Activated CD8-positive, alpha-beta memory T cell treated with anti-CD3 and anti-CD28 coated beads, Interleukin-2, amount 50 U/mL, for 4 hours (primary cell): ENCODE data around the gene CHAT.

Experiments
- DNase-seq: peaks from one replicate; pipeline ENCODE4 v3.0.0-alpha.2; 2020

Gene CHAT

DNA sequence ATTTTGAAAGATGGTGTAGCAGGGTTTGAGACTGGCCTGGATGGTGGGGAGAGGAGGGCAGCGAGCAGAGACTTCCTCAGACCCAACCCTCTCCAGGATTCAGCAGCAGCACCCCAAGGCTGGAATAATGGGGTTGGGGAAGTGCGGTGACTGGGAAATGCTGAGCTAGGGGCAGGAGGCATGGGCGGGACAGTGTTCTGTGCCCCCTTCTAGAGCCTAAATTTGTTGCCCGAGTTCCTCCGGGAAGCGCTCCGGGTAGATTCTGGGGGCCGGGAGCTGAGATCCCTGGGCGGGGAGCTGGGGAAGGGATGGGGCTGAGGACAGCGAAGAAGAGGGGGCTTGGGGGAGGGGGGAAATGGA is at the start of gene CHAT:
Gene CHAT (plus strand): TSS at position 156 of the 360 bp plus-strand sequence. CDS start 153 bp downstream, at position 309.
- DNase-seq, result no peak

DNA sequence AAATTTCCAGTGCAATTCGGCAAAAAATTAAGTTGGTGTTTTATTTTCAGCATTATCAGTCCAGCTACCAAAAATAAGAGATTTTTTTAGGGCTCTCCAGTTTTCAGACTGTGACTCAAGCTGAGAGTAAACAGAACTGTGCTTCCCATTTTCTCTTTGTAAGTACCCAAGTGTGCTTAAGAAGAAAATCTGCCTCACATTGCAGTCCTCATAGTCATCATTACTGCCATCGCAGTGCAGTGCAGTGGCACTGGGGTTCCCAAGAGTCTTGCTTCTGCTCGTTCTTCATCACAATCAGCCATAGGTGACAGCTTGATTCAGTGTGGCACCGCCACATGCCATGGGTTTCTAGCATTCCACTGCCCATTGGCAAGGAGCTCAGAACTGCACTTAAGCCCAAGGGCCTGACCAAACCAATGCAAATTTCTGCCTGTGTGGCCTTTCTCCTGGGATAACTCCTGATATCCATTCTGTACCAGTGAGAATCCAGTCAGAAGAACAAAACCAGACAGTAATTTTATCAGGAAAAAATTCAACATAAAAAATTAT is 49.3 kb upstream of the CHAT start:
- no peak for DNase-seq

DNA sequence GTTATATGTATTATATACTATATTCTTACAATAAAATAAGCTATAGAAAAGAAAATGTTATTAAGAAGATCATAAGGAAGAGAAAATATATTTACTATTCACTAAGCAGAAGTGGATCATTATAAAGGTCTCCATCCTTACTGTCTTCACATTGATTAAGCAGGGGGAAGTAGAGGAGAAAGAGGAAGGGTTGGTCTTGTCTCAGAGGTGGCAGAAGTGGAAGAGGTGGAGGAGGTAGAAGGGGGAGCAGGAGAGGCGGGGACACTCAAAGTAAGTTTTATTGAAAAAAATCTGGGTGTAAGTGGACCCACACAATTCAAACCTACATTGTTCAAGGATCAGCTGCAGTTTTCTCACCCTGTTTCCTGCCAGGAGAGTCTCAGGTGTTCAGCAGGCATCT is 46.0 kb upstream of the CHAT start:
- DNase-seq, result no peak

DNA sequence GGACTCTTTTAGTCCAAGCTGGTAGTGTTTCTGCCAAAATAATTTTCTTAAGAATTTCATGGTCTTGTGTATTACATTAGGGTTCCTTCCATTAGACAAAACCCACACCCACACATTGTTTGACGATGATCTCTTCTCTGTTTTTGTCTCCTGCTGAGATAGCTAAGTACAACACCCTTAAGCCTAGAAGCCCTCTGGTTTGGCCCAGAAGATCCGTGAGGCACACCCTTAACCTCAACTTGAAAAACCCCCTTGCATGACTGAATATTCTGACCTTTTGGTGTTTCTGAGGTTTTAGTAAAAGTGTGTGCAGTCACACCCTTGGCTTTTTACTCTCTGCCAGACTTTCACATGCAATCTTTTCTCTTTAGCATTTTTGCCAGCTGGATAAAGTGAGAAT is 45.6 kb upstream of the CHAT start:
- DNase-seq, result no peak

DNA sequence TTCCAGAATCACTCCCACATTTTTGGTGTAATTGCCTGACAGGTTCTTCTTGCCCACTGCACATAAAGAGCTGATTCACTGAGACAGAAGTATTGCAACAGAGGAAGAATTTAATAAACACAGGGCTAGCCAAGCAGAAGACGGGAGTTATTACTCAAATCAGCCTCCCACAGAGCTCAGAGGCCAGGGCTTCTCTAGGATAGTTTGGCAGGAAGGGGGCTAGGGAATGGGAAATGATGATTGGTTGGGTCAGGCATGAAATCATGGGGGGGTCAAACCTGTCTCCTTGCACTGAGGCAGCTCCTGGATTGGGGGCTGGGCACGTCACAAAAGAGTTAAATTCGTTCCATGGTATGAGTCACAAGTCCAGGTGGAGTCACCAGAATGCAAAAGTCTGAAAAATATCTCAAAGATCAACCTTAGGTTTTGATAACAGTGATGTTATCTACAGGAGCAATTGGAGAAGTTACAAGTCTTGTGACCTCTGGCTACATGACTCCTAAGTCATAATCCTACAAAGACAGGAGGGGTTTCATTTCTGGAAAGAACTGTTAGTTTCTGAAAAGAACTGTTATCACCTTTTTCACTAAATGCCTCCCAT is 44.7 kb upstream of the CHAT start:
- DNase-seq, result no peak

DNA sequence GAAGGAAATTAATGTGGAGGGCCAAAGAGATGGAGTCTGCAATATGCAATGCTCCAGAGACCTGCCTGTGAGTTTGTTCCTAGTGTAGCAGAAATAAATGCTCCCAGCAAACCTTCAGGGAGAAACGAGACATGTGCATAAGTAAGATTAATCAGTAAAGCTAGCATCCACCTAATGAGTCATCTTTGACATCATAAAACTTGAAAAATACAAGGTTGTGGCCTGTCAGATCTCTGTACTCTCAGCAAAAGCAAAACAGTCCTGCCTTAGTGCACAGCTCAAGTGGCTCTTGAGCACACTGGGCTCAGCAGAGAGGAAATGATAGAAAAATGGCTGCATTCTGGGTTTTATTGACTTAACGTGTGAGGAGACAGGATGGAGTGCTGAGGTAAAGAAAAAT is 42.4 kb upstream of the CHAT start:
- DNase-seq, result no peak

DNA sequence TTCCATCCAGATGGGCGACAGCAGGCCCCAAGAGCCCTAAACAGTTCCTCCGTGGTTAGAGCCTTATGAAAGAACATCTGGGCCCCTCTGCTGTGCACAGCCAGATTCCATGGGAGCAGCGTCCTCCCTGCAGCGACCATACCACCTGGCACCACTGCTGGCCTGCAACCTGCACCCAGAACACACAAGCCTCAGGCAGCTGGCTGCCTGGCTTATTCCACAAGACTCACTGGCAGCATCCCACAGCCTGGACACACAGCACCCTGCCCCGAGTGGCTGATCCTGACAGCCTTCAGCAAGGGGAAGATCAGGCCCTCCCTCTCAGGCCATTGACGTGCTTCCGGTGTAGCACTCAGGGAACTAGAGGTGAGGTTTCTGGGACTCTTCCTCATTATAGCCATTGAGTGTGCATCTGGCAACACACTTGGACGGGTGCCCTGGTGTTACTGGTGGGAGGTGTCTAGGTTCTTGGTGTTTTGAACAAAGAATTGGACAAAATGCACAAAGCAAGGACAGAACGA is 41.2 kb upstream of the CHAT start:
- DNase-seq, result no peak

DNA sequence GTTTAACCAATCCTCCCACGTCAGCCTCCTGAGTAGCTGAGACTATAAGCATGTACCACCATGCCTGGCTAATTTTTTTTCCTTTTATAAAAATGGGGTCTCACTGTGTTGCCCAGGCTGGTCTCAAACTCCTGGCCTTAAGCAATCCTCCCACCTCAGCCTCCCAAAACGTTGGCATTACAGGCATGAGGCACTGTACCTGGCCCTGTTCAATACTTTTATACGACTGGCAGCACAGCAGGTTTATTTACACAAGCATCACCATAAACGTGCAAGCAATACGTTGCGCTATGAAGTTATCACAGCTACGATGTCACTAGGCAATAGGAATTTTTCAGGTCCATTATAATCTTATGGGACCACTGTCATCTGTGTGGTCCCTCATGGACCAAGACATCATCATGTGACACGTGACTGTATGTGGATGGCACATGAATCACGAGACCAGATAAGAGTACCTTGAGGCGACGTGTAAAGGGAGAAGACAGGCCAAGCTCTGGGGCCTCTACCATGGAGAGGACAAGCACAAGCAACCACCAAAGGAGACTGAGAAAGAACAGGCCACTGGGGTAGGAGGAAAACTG is 38.3 kb upstream of the CHAT start:
- no peak for DNase-seq

DNA sequence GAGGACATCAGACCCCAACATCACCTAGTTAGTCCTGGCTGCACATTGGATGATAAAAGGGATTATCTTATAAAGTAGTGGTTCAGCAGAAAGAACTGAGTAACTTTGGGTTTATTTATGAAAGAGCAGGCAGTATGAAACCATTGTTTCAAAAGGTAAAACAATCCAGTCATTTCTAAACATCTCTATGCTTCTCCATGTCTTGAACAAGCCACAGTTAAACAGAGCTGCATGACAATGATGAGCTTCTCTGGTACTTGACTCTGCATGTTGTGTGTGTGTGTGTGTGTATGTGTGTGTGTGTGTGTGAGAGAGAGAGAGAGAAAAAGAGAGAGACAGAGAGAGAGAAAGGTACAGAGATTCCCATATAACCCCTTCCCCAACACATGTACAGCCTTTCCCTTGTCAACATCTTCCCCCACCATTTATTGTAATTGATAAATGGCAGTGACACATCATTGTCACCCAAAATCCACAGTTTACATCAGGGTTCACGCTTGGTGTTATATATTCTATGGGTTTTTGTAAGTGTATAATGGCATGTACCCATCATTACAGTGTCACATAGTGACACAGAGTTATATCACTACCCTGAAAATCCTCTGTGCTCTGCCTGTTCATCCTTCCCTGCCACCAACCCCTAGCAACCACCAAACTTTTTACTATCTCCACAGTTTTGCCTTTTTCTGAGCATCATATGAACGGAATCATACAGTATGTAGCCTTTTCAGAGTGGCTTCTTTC is 36.5 kb upstream of the CHAT start:
- DNase-seq, result no peak

DNA sequence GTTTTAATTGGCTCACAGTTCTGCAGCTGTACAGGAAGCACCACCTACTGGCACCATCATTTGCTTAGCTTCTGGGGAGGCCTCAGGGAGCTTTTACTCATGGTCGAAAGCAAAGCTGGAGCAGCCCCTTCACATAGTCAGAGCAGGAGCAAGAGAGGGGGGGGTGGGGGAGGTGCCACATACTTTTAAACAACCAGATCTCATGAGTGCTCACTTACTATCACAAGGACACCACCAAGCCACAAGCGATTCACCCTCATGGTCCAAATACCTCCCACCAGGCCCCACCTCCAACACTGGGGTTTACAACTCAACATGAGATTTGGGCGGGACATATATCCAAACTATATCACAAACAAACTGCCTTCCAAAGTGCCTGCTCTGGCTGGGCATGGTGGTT is 35.4 kb upstream of the CHAT start:
- no peak for DNase-seq

DNA sequence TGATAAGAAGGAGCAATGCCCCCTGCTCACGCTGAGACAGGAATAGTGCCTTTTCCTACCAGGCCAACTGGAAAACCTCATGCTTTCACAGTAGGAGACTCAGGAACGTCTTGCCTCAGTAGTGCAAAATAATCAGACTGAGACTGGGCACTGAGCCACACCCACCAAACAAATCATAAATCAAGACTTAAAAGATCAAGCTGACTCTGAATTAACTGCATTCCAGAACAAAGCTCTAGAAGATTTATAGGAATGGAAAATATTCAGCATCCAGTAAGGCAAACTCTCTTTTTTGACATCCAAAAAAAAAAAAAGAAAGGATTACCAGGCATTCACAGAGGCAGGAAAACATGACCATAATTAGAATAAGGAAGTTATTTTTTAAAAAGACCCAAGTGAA is 34.2 kb upstream of the CHAT start:
- no peak for DNase-seq

DNA sequence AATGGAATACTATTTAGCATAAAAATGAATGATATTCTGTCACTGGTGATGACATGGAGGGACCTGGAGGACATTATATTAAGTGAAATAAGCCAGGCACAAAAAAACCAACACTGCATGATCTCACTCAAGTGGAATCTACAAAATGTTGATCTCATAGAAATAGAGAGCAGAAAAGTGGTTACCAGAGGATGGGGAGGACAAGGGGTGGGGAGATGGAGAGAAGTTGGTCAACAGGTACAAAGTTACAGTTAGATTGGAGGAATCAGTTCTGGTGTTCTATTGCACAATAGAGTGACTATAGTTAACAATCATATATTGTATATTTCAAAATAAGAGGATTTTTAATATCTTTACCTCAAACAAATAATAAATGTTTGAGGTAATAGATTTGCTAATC is 28.4 kb upstream of the CHAT start:
- no peak for DNase-seq

DNA sequence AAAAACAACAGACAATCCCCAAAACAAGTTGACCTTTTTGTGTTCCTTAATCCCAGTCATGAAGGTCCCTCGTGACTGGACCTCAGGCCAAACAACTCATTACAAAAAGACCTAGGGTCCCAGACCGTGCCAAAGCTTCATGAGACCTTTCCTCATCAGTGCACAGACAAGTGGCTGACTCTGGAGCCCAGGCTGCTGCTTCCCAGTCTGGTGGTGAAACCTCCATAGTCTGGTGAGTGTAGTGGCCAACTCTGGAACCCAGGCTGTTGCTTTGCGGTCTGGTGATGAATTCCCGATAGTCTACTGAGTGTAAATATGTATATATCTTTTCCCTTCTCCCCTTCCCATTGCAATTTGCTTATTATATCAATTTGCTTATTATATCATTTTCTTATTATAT is 25.9 kb upstream of the CHAT start:
- no peak for DNase-seq

DNA sequence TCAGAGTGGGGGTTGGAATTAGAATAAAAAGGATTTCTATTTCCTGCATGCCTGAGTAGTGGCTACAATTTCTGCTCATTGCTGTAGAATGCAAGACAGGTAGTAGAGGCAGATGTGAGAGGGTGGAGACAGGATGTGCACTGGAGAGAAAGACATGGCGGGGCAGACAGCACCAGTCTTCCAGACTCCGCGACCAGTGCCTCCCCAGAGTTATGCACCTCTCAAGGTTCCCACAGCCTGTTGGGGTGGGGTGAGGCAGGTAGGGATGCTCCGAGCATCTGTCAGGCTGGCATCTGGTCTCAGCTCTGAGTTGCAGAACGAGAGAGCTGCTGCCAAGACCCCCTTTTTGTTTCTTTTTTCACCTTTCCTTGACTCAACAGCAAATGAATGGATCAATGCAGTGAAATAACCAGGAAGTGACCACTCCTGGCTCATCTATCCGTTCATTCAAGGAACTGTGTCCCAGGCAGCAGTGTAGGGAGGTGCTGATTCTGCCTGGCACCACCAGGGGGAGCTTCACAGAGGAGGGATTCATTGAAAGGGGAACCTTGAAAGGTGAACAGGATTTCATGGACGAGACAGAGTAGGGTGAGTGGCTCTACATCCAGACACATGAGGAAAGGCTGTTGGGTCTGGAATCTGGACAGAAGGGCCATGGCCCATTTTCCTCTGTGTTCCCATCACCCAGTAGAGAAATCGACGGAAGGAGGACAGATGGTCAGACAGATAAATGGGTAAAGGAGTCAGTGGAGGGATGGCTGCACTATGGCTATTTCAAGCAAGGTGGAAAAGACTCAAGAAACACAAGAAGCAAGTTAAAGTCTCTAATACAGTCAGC is 20.9 kb upstream of the CHAT start:
- DNase-seq, result peak; percentile 54

DNA sequence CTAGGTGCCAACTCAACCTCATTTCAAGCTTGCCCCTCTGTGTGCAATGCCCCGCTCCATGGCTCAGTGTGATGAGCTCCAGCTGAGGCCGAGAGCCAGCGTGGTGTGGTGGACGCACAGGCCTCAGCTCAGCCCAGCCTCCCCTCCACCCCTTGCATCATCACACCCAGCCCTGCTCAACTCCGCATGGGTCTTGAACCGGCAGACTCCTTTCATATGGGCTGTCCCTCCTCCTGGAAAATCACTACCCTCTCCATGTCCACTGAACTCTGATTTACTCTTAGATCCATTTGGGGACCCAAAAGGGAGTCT is 20.3 kb upstream of the CHAT start:
- DNase-seq, result no peak

DNA sequence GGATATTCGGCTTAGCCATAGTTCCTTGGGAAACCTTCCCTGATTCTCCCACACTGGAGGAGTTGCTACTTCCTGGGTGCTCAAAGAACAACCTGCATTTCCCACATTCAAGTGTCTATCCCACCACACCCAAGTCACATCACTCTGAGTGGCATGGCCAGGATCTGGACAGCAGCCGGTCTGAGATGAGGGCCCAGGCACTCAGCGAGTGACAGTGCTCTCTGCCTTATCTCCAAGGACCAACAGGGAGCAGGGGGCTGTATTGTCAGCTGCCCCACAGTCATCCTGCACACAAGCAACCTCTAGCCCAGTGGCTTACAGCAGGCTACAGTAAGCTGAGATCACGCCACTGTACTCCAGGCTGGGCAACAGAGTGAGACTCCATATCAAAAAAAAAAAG is 19.8 kb upstream of the CHAT start:
- DNase-seq, result no peak

DNA sequence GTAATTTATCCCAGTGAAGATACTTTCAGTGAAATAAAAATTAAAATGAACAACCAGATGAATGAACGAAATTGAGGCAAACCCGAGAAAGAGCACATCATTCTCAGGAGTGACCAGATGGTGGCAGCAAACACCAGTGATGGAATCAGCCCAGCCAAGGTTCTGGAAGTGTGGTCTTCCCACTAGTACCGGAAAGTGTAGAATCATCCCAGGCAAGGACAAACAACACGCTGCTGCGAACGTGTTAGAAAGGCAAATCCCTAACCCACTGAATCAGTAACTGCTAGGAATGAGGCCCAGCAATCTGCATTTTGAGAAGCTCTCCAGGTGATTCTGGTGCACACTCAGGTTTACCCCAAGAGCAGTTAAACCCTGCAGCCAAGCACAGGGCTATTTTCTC is 19.2 kb upstream of the CHAT start:
- DNase-seq, result no peak

DNA sequence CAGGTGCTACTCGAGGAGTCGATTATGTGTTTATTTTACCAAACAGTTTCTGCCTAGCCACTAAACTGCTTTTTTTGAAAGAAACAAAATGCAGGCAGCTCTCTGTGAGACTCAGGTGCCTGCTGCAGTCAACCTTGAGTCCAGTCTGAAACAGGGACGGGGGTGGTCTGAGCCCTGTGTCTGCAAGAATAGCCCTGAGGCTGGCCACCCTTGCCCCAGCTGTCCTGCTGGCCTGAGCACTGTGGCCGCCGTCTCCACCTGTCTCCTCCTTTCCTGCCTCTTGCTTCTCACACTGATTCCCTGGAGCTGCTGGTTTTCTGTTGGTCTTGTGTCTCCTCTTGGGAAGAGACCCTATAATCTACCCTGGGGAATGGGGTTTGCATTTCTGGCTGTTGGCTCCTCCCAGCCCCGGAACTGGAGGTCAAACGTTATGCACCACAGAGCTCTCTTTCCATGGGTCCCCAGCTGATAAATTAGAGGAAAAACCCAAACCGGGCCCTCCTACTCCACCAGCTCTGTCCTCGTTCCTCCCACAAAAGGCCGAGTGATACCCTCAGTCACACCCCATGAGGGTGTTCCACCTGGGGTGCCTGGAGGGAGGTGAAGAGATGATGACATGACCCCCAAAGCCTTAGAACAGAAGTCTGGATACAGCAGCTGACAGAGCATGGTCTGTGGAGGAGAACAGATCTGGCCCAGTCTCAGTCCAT is 18.7 kb upstream of the CHAT start:
- DNase-seq, result no peak

DNA sequence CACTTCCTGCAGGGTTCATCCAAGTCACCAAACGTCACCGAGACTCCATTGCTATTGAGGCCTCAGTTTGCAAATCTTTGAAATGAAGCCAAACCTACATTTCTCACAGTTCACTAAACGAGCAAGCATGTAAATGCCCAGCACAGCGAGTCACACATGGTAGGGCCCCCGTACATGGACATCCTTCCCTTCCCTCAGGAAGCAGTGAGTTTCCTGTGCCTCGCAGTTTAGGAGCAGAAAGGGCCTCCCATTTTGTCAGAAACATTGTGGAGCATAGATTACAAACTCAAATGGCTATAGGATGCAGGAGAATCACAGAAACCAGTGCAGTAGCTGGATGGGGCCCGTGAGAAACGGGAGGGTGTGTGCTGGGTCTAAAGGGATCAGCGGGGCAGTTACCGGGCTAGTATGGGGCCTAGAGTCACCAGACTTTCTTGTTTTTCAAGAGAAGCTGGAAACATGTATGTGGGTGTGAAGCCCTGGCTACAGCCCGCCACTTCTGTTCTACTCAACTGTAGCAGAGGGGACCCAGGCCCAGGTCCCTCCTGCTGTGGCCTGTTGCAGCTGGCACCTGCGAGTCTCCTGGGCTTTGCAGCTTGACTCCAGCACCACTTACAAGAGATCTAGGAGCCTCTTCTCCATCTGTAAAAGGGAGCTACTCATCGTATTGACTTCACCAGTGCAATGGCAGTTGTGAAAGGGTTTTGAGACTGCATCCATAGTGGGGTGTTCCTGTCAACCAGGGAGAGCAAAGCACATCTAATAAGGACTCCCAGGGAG is 17.9 kb upstream of the CHAT start:
- DNase-seq, result no peak

DNA sequence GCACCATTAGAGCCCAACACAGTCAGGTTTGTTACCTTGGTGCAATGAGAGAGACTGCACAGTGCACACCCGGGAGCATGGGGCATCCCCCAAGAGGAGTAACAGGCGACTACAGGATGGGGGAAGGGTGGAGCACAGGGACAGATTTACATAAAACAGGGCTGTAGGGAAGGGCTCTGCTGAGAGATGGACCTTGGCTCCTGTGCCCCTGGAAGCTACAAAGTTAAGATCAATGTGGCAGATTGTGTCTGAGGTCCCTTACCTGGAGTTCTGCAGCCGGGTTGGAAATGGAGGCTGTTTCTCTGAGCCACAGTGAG is 17.4 kb upstream of the CHAT start:
- DNase-seq, result no peak

DNA sequence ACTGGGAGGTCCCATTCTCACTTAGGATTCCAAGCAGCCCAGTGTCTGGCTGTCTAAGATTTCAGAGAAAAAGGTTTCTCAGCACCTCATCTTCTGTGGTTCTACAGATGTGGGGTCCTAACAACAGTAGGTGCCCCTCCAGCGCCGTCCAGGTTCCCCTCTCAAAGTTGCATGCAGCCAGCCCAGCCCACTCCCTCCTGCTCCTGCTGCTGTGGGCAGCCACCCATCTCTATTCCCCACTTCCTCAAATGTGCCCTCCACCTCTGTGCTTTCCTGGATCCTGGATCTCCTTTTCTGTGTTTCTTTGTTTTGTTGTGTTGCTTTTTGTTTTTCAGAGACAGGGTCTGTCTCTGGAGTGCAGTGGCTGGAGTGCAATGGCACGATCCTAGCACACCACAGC is 17.0 kb upstream of the CHAT start:
- no peak for DNase-seq
